Calu3 (cell line): Measurements from ENCODE around the gene TMCC1. TPM values are rescaled to one million over a fixed set of nuclear protein-coding genes. Genes with fewer than 3 reads are reported as not detected.

ENCODE experiments used
- BruUV-seq: library from RNA; stranded (reverse); fragments of 400-500 nt; replicated peaks from 2 replicates; lab custom pipeline; 2021; lab: Mats Ljungman, UMichigan
- CTCF ChIA-PET: fragments of 300-600 bp; sonication (Branson Sonifier 250); formaldehyde crosslinking; loops from one replicate; lab custom pipeline; 2022; ENCODE audit warnings: antibody characterized with exemption; lab: Charles Lee
- DNase-seq: peaks from one replicate; pipeline ENCODE4 v3.0.0; 2022
- H3K27ac Mint-ChIP-seq: one replicate; pipeline ENCODE4 v1.8.0; 2022; ENCODE audit warnings: mixed read lengths; ENCODE audit not compliant: unreplicated experiment
- H3K27me3 Mint-ChIP-seq: one replicate; pipeline ENCODE4 v1.8.0; 2022; ENCODE audit warnings: mixed read lengths; ENCODE audit not compliant: unreplicated experiment
- H3K36me3 Mint-ChIP-seq: one replicate; pipeline ENCODE4 v1.8.0; 2022; ENCODE audit warnings: mild to moderate bottlenecking, moderate library complexity, mixed read lengths; ENCODE audit not compliant: insufficient read depth, unreplicated experiment
- H3K4me1 Mint-ChIP-seq: one replicate; pipeline ENCODE4 v1.8.0; 2022; ENCODE audit warnings: mild to moderate bottlenecking, low read depth, mixed read lengths; ENCODE audit not compliant: unreplicated experiment
- H3K4me3 Mint-ChIP-seq: one replicate; pipeline ENCODE4 v1.8.0; 2022; ENCODE audit warnings: mild to moderate bottlenecking, low read depth, moderate library complexity, mixed read lengths; ENCODE audit not compliant: unreplicated experiment
- H3K9me3 Mint-ChIP-seq: one replicate; pipeline ENCODE4 v1.8.0; 2022; ENCODE audit warnings: low read depth, mixed read lengths; ENCODE audit not compliant: unreplicated experiment
- intact Hi-C: fragments of 100-400 bp; cut with micrococcal nuclease; formaldehyde crosslinking; loops from one replicate; pipeline ENCODE4 v1.10.0; 2022; ENCODE audit not compliant: unreplicated experiment
- total RNA-seq: library from RNA; stranded (reverse); gene quantifications from 2 replicates; pipeline ENCODE4 v1.2.3, GENCODE V29; 2022
- TF ChIP-seq, protein P1 (sequence below): fragments of 200-600 bp; IDR thresholded peaks from one replicate; pipeline ENCODE4 v1.8.0; 2022; ENCODE audit warnings: antibody characterized with exemption; ENCODE audit not compliant: unreplicated experiment

TMCC1 gene
- total RNA-seq, 1 experiment from 2014 or later: 57.2 TPM

DNA sequence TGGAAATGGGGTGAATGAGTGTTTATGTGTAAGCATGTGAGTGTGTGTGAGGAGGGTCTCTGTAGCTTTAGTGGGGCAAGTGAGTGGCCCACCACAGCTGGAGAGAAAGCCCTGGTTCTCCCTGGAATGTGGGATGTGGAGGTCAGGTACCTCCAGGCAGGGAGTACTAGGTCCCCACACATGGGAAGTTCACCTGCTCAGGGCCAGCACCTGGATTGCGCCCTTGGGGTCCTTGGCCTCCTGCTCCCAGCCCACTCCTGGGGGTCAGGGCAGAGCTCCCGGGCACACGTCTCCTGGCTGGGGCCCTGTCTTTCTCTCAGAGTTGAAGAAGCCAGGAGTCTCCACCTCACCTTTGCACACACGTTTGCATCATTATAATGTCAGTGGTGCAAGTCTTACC lies 40.0 kb upstream of the TMCC1 start:
- H3K4me1 Mint-ChIP-seq: peaks cover 16% of the 10 kb centered on the region
- no peaks in the 10 kb centered on the region for H3K27me3 Mint-ChIP-seq
- no peak overlapping the region for H3K4me3 Mint-ChIP-seq
- peaks cover 5% of the 10 kb centered on the region for H3K9me3 Mint-ChIP-seq
- BruUV-seq: no TSS peak
- DNase-seq: no peak
- H3K27ac Mint-ChIP-seq: no peak overlapping the region
- H3K36me3 Mint-ChIP-seq: no peaks in the 10 kb centered on the region
- intact Hi-C loops: loop anchor here (5.0 kb wide), 2 partner anchors 41 to 551 kb away; partner anchors contain the start of gene TMCC1
- CTCF ChIA-PET: interaction anchor here (0.8 to 2.1 kb wide), 3 partner anchors 104 to 443 kb away, joined by 3 to 20 read pairs (median 7); no protein-coding TSS in a partner anchor
- TF ChIP-seq, protein P1, sequence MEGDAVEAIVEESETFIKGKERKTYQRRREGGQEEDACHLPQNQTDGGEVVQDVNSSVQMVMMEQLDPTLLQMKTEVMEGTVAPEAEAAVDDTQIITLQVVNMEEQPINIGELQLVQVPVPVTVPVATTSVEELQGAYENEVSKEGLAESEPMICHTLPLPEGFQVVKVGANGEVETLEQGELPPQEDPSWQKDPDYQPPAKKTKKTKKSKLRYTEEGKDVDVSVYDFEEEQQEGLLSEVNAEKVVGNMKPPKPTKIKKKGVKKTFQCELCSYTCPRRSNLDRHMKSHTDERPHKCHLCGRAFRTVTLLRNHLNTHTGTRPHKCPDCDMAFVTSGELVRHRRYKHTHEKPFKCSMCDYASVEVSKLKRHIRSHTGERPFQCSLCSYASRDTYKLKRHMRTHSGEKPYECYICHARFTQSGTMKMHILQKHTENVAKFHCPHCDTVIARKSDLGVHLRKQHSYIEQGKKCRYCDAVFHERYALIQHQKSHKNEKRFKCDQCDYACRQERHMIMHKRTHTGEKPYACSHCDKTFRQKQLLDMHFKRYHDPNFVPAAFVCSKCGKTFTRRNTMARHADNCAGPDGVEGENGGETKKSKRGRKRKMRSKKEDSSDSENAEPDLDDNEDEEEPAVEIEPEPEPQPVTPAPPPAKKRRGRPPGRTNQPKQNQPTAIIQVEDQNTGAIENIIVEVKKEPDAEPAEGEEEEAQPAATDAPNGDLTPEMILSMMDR: no peak

DNA sequence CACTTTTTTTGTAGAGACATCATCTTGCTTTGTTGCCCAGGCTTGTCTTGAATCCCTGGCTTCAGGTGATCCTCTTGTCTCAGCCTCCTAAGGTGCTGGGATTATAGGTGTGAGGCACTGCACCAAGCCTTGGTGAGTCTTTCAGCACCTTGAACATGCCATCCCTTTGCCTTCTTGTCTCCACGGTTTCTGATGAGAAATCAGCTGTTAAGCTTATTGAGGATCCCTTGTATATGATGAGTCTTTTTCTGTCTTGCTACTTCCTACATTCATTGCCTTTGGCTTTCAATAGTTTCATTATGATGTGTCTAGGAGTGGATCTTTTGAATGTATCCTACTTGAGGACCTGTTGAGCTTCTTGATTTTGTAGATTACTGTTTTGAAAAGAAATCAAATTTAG lies 35.9 kb upstream of the TMCC1 start:
- H3K4me3 Mint-ChIP-seq: no peak overlapping the region
- intact Hi-C loops: no loop called here
- no peaks in the 10 kb centered on the region for H3K27me3 Mint-ChIP-seq
- peaks cover 8% of the 10 kb centered on the region for H3K9me3 Mint-ChIP-seq
- CTCF ChIA-PET: interaction anchor here (0.8 kb wide), 1 partner anchor 13 kb away, joined by 3 read pairs; no protein-coding TSS in a partner anchor
- peaks cover 6% of the 10 kb centered on the region for H3K4me1 Mint-ChIP-seq
- no peak overlapping the region for H3K27ac Mint-ChIP-seq
- no peaks in the 10 kb centered on the region for H3K36me3 Mint-ChIP-seq
- TF ChIP-seq, protein P1: no peak
- no peak for DNase-seq
- no TSS peak for BruUV-seq

DNA sequence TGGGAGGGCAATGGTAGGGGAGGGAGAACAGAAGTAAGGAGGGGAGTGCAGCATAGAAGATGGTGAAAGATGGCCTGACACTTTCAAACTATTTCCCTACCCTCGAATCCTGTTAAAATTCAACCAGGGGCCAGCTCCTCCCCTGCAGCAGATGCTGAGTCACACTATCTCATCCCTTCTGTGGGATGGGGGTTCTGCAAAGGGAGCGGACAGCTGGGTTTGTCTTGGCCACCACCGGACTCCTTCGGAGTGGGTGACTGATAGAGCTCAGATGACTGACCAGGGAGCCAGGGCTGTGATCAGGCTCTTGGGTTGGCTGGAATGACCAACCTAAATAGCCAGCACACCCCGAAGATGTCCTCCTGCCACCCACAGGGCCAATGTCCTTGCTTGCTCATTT lies 33.6 kb upstream of the TMCC1 start:
- intact Hi-C loops: no loop called here
- Mint-ChIP-seq H3K4me3 (no peak overlapping the region), H3K27ac (no peak overlapping the region), H3K27me3 (no peaks in the 10 kb centered on the region), H3K9me3 (peaks cover 8% of the 10 kb centered on the region), H3K4me1 (no peaks in the 10 kb centered on the region), H3K36me3 (no peaks in the 10 kb centered on the region)
- DNase-seq: no peak
- TF ChIP-seq, protein P1: no peak
- CTCF ChIA-PET: interaction anchor here (1.2 kb wide), 1 partner anchor 437 kb away, joined by 4 read pairs; no protein-coding TSS in a partner anchor
- no TSS peak for BruUV-seq

DNA sequence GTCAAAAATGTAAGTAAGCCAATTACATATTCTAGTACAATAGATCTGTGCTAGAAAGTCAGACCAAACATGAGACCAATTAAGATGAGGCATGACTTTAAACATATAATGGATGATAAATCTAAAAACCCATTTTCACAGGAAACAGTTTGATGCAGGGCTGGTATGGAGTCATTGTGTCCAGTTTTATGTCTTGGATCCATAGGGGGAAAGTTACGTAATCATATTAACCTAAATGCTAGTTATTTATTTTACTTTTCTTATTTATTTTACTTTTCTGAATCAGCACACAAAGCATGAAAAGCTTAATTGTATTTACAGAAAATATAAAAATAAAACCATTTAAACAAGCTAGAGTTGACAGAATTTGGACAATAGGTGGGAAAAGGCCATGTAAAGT lies 26.3 kb upstream of the TMCC1 start:
- no TSS peak for BruUV-seq
- Mint-ChIP-seq H3K27ac (no peak overlapping the region), H3K36me3 (peaks cover 5% of the 10 kb centered on the region), H3K4me1 (no peaks in the 10 kb centered on the region), H3K9me3 (peaks cover 17% of the 10 kb centered on the region), H3K4me3 (no peak overlapping the region), H3K27me3 (no peaks in the 10 kb centered on the region)
- TF ChIP-seq, protein P1: no peak
- no peak for DNase-seq
- CTCF ChIA-PET: interaction anchor here (0.6 kb wide), 1 partner anchor 61 kb away, joined by 3 read pairs; no protein-coding TSS in a partner anchor
- intact Hi-C loops: no loop called here
